ENCODE measurements around the gene FBXO42.
"Not testable (repeated sequence)": the region's sequence is repeated elsewhere in the genome, so short reads cannot be mapped to it uniquely, and the experiment has no call there.

Gene FBXO42

GRCh38 chr1:16260814-16261213, 91.5 kb downstream of the FBXO42 start:
- no peak overlapping the region for H3K9ac ChIP-seq (ENCODE audit: low read length)
- no peaks in the 10 kb centered on the region for H3K4me1 ChIP-seq (ENCODE audit: insufficient read depth, low read length, severe bottlenecking)
- H3K4me2 ChIP-seq (ENCODE audit: low read length): no peak overlapping the region
- H3K9me2 ChIP-seq (ENCODE audit: low read depth, low read length): no peaks in the 10 kb centered on the region
- H3K36me3 ChIP-seq (ENCODE audit: insufficient read depth, low read length): peaks cover 14% of the 10 kb centered on the region; the same call in 1 of the 2 replicates
- H3K9me3 ChIP-seq (ENCODE audit: low read length): no peaks in the 10 kb centered on the region
- no peak overlapping the region for H2AFZ ChIP-seq (ENCODE audit: low read length)
- peaks cover 2% of the 10 kb centered on the region; the same call in 1 of the 2 replicates for H3K79me2 ChIP-seq (ENCODE audit: insufficient read depth, low read length)
- no peak for TF ChIP-seq CTCF (IDR thresholded peaks at IDR 0.05; ENCODE audit: low read length)
- TF ChIP-seq EZH2 (IDR thresholded peaks at IDR 0.05; ENCODE audit: borderline replicate concordance, low read length): no peak
- no peaks in the 10 kb centered on the region for H3K27me3 ChIP-seq (ENCODE audit: insufficient read depth, low read length)
- H3K27ac ChIP-seq (ENCODE audit: low read depth, low read length, poor library complexity, severe bottlenecking): no peak overlapping the region
- no peaks in the 10 kb centered on the region for H3F3A ChIP-seq (ENCODE audit: insufficient read depth, low read length)
- no peaks in the 10 kb centered on the region for H4K20me1 ChIP-seq (ENCODE audit: insufficient read depth, low read length)
- no peak overlapping the region for H3K4me3 ChIP-seq (ENCODE audit: low read depth, low read length, poor library complexity, severe bottlenecking)

GRCh38 chr1:16258591-16259135, 93.6 kb downstream of the FBXO42 start:
- Histone ChIP-seq H3K9ac (ENCODE audit: low read length) (no peak overlapping the region), H3K4me2 (ENCODE audit: low read length) (no peak overlapping the region), H2AFZ (ENCODE audit: low read length) (no peak overlapping the region), H3K4me3 (ENCODE audit: low read depth, low read length, poor library complexity, severe bottlenecking) (no peak overlapping the region), H3K9me2 (ENCODE audit: low read depth, low read length) (no peaks in the 10 kb centered on the region), H3K9me3 (ENCODE audit: low read length) (no peaks in the 10 kb centered on the region), H3K4me1 (ENCODE audit: insufficient read depth, low read length, severe bottlenecking) (no peaks in the 10 kb centered on the region), H4K20me1 (ENCODE audit: insufficient read depth, low read length) (no peaks in the 10 kb centered on the region), H3K36me3 (ENCODE audit: insufficient read depth, low read length) (peaks cover 32% of the 10 kb centered on the region; the same call in 1 of the 2 replicates), H3K27ac (ENCODE audit: low read depth, low read length, poor library complexity, severe bottlenecking) (no peak overlapping the region), H3K79me2 (ENCODE audit: insufficient read depth, low read length) (no peaks in the 10 kb centered on the region), H3K27me3 (ENCODE audit: insufficient read depth, low read length) (no peaks in the 10 kb centered on the region), H3F3A (ENCODE audit: insufficient read depth, low read length) (no peaks in the 10 kb centered on the region)
- TF ChIP-seq EZH2 (IDR thresholded peaks at IDR 0.05; ENCODE audit: borderline replicate concordance, low read length) (no peak), CTCF (IDR thresholded peaks at IDR 0.05; ENCODE audit: low read length) (no peak)

- H3K4me3 ChIP-seq (ENCODE audit: low read depth, low read length, poor library complexity, severe bottlenecking): no peak overlapping the region
- H3K9ac ChIP-seq (ENCODE audit: low read length): no peak overlapping the region
- H3K27me3 ChIP-seq (ENCODE audit: insufficient read depth, low read length): no peaks in the 10 kb centered on the region
- H3K27ac ChIP-seq (ENCODE audit: low read depth, low read length, poor library complexity, severe bottlenecking): no peak overlapping the region
- no peaks in the 10 kb centered on the region for H3F3A ChIP-seq (ENCODE audit: insufficient read depth, low read length)
- H3K9me3 ChIP-seq (ENCODE audit: low read length): no peaks in the 10 kb centered on the region
- no peaks in the 10 kb centered on the region for H3K9me2 ChIP-seq (ENCODE audit: low read depth, low read length)
- H3K79me2 ChIP-seq (ENCODE audit: insufficient read depth, low read length): no peaks in the 10 kb centered on the region
- no peak overlapping the region for H3K4me2 ChIP-seq (ENCODE audit: low read length)
- no peaks in the 10 kb centered on the region for H3K4me1 ChIP-seq (ENCODE audit: insufficient read depth, low read length, severe bottlenecking)
- TF ChIP-seq CTCF (IDR thresholded peaks at IDR 0.05; ENCODE audit: low read length) (no peak), EZH2 (IDR thresholded peaks at IDR 0.05; ENCODE audit: borderline replicate concordance, low read length) (no peak)
- H4K20me1 ChIP-seq (ENCODE audit: insufficient read depth, low read length): no peaks in the 10 kb centered on the region
- H2AFZ ChIP-seq (ENCODE audit: low read length): no peak overlapping the region
- H3K36me3 ChIP-seq (ENCODE audit: insufficient read depth, low read length): peaks cover 35% of the 10 kb centered on the region
These were observed 94.3 kb downstream of the FBXO42 start for GRCh38 chr1:16257968-16258367.

- not testable (repeated sequence) for H3K9me3 ChIP-seq (ENCODE audit: low read length); H3F3A ChIP-seq (ENCODE audit: insufficient read depth, low read length); H3K4me2 ChIP-seq (ENCODE audit: low read length); H3K9me2 ChIP-seq (ENCODE audit: low read depth, low read length); H3K4me1 ChIP-seq (ENCODE audit: insufficient read depth, low read length, severe bottlenecking); H3K4me3 ChIP-seq (ENCODE audit: low read depth, low read length, poor library complexity, severe bottlenecking); H3K27me3 ChIP-seq (ENCODE audit: insufficient read depth, low read length); H2AFZ ChIP-seq (ENCODE audit: low read length); H4K20me1 ChIP-seq (ENCODE audit: insufficient read depth, low read length); H3K9ac ChIP-seq (ENCODE audit: low read length); H3K27ac ChIP-seq (ENCODE audit: low read depth, low read length, poor library complexity, severe bottlenecking); H3K79me2 ChIP-seq (ENCODE audit: insufficient read depth, low read length)
- H3K36me3 ChIP-seq (ENCODE audit: insufficient read depth, low read length): peaks cover 40% of the 10 kb centered on the region
These were observed 94.7 kb downstream of the FBXO42 start for GRCh38 chr1:16257556-16257955.

Measured in OCI-LY1 (cell line).